Uterus (tissue), 4 donors: ENCODE data around the gene USP11. TPM values are rescaled to one million over a fixed set of nuclear protein-coding genes. Genes with fewer than 3 reads are reported as not detected.

Source experiments
- DNase-seq, 2 donors: peaks; one replicate each; pipeline ENCODE4 v3.0.0-alpha.2; 2019 to 2020
- H3K27ac ChIP-seq, 2 donors: fragments of 200-600 bp; sonication (generic); 1 replicate in 1 of 2; 2 replicates in 1 of 2; pipeline ENCODE4 v1.5.1; 2016 to 2018
- H3K27me3 ChIP-seq, 2 donors: fragments of 200-600 bp; sonication (generic); one replicate each; pipeline ENCODE4 v1.5.1; 2018 to 2019; ENCODE audit warnings: control low read depth in 1 of 2
- H3K36me3 ChIP-seq, 2 donors: fragments of 200-600 bp; sonication (generic); one replicate each; pipeline ENCODE4 v1.5.1; 2019; ENCODE audit warnings: control low read depth in 1 of 2
- H3K4me1 ChIP-seq, 2 donors: fragments of 200-600 bp; sonication (generic); one replicate each; pipeline ENCODE4 v1.5.1; 2018 to 2019; ENCODE audit warnings: control low read depth in 1 of 2
- H3K4me3 ChIP-seq, 2 donors: fragments of 200-600 bp; sonication (generic); 1 replicate in 1 of 2; 2 replicates in 1 of 2; pipeline ENCODE4 v1.5.1; 2018 to 2019; ENCODE audit warnings: mild to moderate bottlenecking in 1 of 2
- H3K9me3 ChIP-seq, 2 donors: fragments of 200-600 bp; sonication (generic); one replicate each; pipeline ENCODE4 v1.5.1; 2019; ENCODE audit warnings: control low read depth in 1 of 2
- POLR2A ChIP-seq, 2 donors: fragments of 450-650 bp; IDR thresholded peaks; one replicate each; pipeline ENCODE4 v1.6.1; 2016; ENCODE audit warnings: antibody characterized with exemption in 2 of 2, mild to moderate bottlenecking in 1 of 2, moderate library complexity in 1 of 2
- intact Hi-C: fragments of 100-400 bp; cut with DNase I; formaldehyde crosslinking; loops from one replicate; pipeline ENCODE4 v1.15.1; 2023; ENCODE audit warnings: low total_unique reads
- total RNA-seq, 4 donors: library from RNA; depleted of rRNA in 3 of 4; stranded (reverse); fragments of >200 nt in 3 of 4; gene quantifications; one replicate each; pipeline versions ENCODE4 v1.1.0 to v1.2.4, GENCODE V29; 2014 to 2023
- TF ChIP-seq, protein P1 (sequence below), 4 experiments: fragments of 200-600 bp in 2 of 4; fragments of 450-650 bp in 2 of 4; sonication (generic) in 2 of 4; IDR thresholded peaks; one replicate each; pipeline ENCODE4 v1.5.1; 2016 to 2019; ENCODE audit warnings: antibody characterized with exemption in 4 of 4, mild to moderate bottlenecking in 2 of 4, moderate library complexity in 1 of 4
- donor health status: DM: yes; HTN: yes; CAD: no.

Gene USP11
- total RNA-seq, 4 donors from 2014 or later, result 53.2 to 181 (median 135) TPM

GRCh38 chrX:47215291-47215900, 17.4 kb upstream of the USP11 start:
- Histone ChIP-seq H3K4me1 (peaks cover 0 to 11% of the 10 kb centered on the region in 2 donors), H3K36me3 (no peaks in the 10 kb centered on the region), H3K9me3 (no peaks in the 10 kb centered on the region), H3K27ac (no peak overlapping the region), H3K27me3 (no peaks in the 10 kb centered on the region), H3K4me3 (no peak overlapping the region)
- no peak for TF ChIP-seq POLR2A (IDR thresholded peaks at IDR 0.05)
- TF ChIP-seq, protein P1, sequence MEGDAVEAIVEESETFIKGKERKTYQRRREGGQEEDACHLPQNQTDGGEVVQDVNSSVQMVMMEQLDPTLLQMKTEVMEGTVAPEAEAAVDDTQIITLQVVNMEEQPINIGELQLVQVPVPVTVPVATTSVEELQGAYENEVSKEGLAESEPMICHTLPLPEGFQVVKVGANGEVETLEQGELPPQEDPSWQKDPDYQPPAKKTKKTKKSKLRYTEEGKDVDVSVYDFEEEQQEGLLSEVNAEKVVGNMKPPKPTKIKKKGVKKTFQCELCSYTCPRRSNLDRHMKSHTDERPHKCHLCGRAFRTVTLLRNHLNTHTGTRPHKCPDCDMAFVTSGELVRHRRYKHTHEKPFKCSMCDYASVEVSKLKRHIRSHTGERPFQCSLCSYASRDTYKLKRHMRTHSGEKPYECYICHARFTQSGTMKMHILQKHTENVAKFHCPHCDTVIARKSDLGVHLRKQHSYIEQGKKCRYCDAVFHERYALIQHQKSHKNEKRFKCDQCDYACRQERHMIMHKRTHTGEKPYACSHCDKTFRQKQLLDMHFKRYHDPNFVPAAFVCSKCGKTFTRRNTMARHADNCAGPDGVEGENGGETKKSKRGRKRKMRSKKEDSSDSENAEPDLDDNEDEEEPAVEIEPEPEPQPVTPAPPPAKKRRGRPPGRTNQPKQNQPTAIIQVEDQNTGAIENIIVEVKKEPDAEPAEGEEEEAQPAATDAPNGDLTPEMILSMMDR (IDR thresholded peaks at IDR 0.05), result no peak
- intact Hi-C loops, result no loop called here
- no peak for DNase-seq

DNA sequence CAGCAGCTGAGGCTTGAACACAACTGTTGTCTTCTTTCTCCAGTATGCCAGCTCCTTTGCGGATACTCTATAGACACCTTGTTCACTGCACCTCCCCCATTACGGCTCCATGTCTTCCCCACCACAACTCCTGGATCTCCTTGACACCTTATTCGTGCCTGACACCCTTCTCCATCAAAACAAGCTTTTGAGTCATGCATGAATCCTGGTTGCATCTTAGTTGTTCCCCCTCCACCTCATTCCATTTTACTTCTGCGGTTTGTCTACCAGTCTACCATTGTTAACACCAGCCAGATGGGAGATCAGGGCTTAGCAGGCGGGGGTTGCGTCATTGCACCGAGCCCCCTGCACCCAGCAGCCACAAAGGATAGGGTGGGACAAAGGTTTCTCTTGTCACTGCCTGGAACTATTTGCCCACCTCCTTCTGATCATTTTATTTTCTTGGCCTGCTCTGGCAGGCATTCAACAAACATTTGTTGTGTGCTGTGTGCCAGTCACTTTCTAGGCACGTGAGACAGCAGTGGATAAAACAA, 16.4 kb upstream of the USP11 start:
- intact Hi-C loops, result no loop called here
- no peak for TF ChIP-seq POLR2A (IDR thresholded peaks at IDR 0.05)
- TF ChIP-seq, protein P1 (IDR thresholded peaks at IDR 0.05), result no peak
- Histone ChIP-seq H3K27me3 (no peaks in the 10 kb centered on the region), H3K27ac (peak overlapping the region; percentile 95), H3K4me3 (no peak overlapping the region), H3K36me3 (no peaks in the 10 kb centered on the region), H3K9me3 (no peaks in the 10 kb centered on the region), H3K4me1 (peaks cover 0 to 11% of the 10 kb centered on the region in 2 donors)
- no peak for DNase-seq

DNA sequence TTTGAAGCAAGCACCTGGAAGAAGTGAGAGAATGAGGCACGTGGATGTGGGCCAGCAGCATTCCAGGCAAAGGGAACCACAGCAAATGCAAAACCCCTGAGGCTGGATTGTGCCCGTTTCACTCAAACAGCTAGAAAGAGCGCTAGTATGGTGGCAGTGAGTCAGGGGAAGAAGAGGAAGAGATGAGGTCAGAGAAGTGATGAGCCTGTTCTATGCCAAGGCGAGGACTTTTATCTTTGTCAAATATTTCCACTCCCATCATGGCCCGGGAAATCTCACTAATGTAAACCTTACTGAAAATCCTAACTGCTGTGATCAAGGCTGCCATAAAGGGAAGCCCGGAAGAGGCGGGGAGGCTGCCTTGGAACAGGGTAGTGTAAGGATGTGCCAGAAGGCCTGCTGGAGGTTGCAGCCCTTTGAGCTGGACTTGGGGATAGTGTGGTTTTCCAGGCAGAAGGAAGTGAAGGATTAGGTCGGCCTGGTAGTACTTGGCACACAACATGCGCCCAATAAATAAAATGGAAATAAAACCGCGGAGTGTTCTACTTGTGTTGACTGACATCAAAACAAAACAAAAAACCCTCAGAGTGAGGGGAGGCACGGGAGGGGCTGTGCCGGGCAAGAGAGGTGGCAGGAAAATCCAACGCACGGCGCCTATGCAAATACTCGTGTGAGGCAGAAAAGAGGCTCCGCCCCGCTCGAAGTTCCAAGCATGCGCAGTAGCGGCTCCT, 15.5 kb upstream of the USP11 start:
- Histone ChIP-seq H3K27me3 (no peaks in the 10 kb centered on the region), H3K27ac (peak overlapping the region; percentile 95), H3K36me3 (no peaks in the 10 kb centered on the region), H3K9me3 (no peaks in the 10 kb centered on the region), H3K4me3 (peak overlapping the region; percentile 47 to 87), H3K4me1 (peaks cover 0 to 11% of the 10 kb centered on the region in 2 donors)
- TF ChIP-seq, protein P1 (IDR thresholded peaks at IDR 0.05), result no peak
- TF ChIP-seq POLR2A (IDR thresholded peaks at IDR 0.05), result peak in 1 of 2 donors; percentile 28
- peak in 1 of 2 donors; percentile 44 for DNase-seq
- intact Hi-C loops, result no loop called here

GRCh38 chrX:47217852-47218279, 14.9 kb upstream of the USP11 start:
- Histone ChIP-seq H3K4me1 (peaks cover 0 to 11% of the 10 kb centered on the region in 2 donors), H3K9me3 (no peaks in the 10 kb centered on the region), H3K36me3 (no peaks in the 10 kb centered on the region), H3K4me3 (peak overlapping the region; percentile 47 to 87), H3K27ac (peak overlapping the region; percentile 95), H3K27me3 (no peaks in the 10 kb centered on the region)
- TF ChIP-seq POLR2A (IDR thresholded peaks at IDR 0.05), result peak in 1 of 2 donors; percentile 6
- TF ChIP-seq, protein P1 (IDR thresholded peaks at IDR 0.05), result no peak
- peak; percentile 99 to 100 for DNase-seq
- intact Hi-C loops, result no loop called here
